OCI-LY3 (cell line): Measurements from ENCODE around the gene NOC4L.

Source experiments
- H2AFZ ChIP-seq: fragments of 200-600, 300-600 bp; shearing (Covaris generic); 2 replicates; pipeline ENCODE4 v1.6.0; 2014; ENCODE audit warnings: antibody characterized with exemption, low read depth, low read length
- H3K27ac ChIP-seq: fragments of 200-600, 300-600 bp; sonication (generic); 2 replicates; pipeline ENCODE4 v1.5.1; 2014; ENCODE audit warnings: mild to moderate bottlenecking, low read length, moderate library complexity, mixed read lengths
- H3K27me3 ChIP-seq: fragments of 200-600, 300-600 bp; sonication (generic); 2 replicates; pipeline ENCODE4 v1.6.1; 2014; ENCODE audit warnings: low read depth, low read length, mixed read lengths
- H3K36me3 ChIP-seq: fragments of 200-600, 300-600 bp; sonication (generic); replicated peaks from 2 replicates; pipeline ENCODE3; 2014; ENCODE audit warnings: low read depth, low read length, mixed read lengths
- H3K4me1 ChIP-seq: fragments of 300-600, 200-600 bp; sonication (generic); 2 replicates; pipeline ENCODE4 v1.6.1; 2014; ENCODE audit warnings: low read length, mixed read lengths
- H3K4me2 ChIP-seq: fragments of 200-600, 300-600 bp; sonication (generic); 2 replicates; pipeline ENCODE4 v1.6.1; 2014; ENCODE audit warnings: low read length, mixed read lengths
- H3K4me3 ChIP-seq: fragments of 300-600, 200-600 bp; sonication (generic); 2 replicates; pipeline ENCODE4 v1.5.1; 2014; ENCODE audit warnings: antibody characterized with exemption, mild to moderate bottlenecking, low read length, moderate library complexity
- H3K79me2 ChIP-seq: fragments of 300-600, 200-600 bp; shearing (Covaris generic); 2 replicates; pipeline ENCODE4 v1.6.1; 2014; ENCODE audit warnings: mild to moderate bottlenecking, low read length, mixed read lengths
- H3K9ac ChIP-seq: fragments of 300-600, 200-600 bp; shearing (Covaris generic); 2 replicates; pipeline ENCODE4 v1.6.0; 2014; ENCODE audit warnings: mild to moderate bottlenecking, low read length, moderate library complexity
- H3K9me3 ChIP-seq: fragments of 200-600, 300-600 bp; shearing (Covaris generic); 2 replicates; pipeline ENCODE4 v1.6.1; 2014; ENCODE audit warnings: low read length, mixed read lengths; ENCODE audit not compliant: insufficient read depth
- H4K20me1 ChIP-seq: fragments of 200-600, 300-600 bp; sonication (generic); 2 replicates; pipeline ENCODE4 v1.6.1; 2016; ENCODE audit warnings: low read length, mixed read lengths; ENCODE audit not compliant: insufficient read depth
- EZH2phosphoT487 ChIP-seq: fragments of 200-600 bp; shearing (Covaris generic); IDR thresholded peaks from 2 replicates; pipeline ENCODE4 v1.6.1; 2018; ENCODE audit warnings: antibody characterized with exemption, mixed run types, low read depth
- TF ChIP-seq, protein P1 (sequence below): fragments of 200-600, 300-600 bp; sonication (generic); IDR thresholded peaks from 2 replicates; pipeline ENCODE4 v1.5.1; 2014; ENCODE audit warnings: antibody characterized with exemption, low read length, low read depth

Gene NOC4L

DNA sequence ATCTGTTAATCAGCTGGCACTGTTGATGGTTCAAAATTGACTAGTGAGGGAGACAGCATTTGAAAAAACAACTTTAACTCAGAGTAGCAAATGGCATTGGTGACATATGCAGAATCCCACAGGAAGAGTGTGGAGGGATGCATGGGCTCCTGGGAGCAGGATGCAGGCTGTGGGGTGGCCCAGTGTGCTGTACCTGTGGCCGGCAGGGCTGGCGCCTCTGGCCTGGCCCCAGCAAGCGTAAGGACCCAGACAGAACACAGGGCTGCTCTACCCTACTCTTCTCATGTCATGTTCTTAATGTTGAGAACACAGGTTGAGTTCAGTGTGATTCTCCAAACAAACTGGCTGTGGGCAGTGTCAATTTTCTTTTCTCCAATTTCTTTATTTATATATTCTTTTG, 33.6 kb upstream of the NOC4L start:
- Histone ChIP-seq H3K9me3 (no peaks in the 10 kb centered on the region), H3K4me2 (no peak overlapping the region), H3K4me3 (no peak overlapping the region), H2AFZ (no peak overlapping the region), H3K4me1 (no peaks in the 10 kb centered on the region), H3K27me3 (no peaks in the 10 kb centered on the region), H4K20me1 (no peaks in the 10 kb centered on the region), H3K79me2 (0 out of 2 replicates have a peak, but pooled peaks cover 2% of the 10 kb centered on the region), H3K36me3 (peaks cover 19% of the 10 kb centered on the region), H3K9ac (no peak overlapping the region), H3K27ac (no peak overlapping the region)
- TF ChIP-seq, protein P1, sequence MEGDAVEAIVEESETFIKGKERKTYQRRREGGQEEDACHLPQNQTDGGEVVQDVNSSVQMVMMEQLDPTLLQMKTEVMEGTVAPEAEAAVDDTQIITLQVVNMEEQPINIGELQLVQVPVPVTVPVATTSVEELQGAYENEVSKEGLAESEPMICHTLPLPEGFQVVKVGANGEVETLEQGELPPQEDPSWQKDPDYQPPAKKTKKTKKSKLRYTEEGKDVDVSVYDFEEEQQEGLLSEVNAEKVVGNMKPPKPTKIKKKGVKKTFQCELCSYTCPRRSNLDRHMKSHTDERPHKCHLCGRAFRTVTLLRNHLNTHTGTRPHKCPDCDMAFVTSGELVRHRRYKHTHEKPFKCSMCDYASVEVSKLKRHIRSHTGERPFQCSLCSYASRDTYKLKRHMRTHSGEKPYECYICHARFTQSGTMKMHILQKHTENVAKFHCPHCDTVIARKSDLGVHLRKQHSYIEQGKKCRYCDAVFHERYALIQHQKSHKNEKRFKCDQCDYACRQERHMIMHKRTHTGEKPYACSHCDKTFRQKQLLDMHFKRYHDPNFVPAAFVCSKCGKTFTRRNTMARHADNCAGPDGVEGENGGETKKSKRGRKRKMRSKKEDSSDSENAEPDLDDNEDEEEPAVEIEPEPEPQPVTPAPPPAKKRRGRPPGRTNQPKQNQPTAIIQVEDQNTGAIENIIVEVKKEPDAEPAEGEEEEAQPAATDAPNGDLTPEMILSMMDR: no peak
- no peak for TF ChIP-seq EZH2phosphoT487

DNA sequence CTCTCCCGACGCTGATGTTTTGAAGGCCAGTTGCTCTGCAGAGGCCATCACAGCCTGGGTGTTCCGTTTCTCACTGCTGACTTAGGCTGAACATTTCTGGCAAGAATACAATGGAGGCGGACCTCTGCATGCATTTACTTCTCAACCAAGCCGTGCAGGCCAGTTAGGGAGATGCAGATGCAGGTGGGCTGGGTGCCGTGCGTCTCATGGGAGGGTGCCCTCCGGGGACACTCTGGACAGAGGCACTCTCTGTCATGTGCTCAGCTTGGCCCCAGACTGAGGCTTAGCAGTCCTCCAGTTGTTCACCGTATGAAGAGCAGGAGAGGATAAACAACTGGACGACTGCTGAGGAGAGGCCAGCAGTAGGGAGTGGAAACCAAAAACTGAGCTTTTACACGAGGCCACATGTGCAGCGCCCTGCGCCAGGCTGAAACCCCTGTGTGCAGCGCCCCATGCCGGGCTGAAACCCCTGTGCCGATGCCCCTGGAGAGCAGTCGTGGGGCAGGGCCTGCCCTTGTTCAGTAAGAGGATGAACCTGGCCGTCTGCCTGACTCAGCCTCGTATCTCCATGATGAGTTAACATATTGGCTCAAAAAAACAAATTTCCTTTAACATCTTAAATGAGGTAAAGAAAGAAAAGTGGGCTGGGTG, 32.5 kb upstream of the NOC4L start:
- H3K9me3 ChIP-seq: no peaks in the 10 kb centered on the region
- H4K20me1 ChIP-seq: no peaks in the 10 kb centered on the region
- H3K27me3 ChIP-seq: no peaks in the 10 kb centered on the region
- H3K4me1 ChIP-seq: no peaks in the 10 kb centered on the region
- H3K36me3 ChIP-seq: peaks cover 17% of the 10 kb centered on the region
- no peak overlapping the region for H3K4me2 ChIP-seq
- no peak overlapping the region for H3K4me3 ChIP-seq
- no peak overlapping the region for H2AFZ ChIP-seq
- no peak overlapping the region for H3K27ac ChIP-seq
- H3K79me2 ChIP-seq: 0 out of 2 replicates have a peak, but pooled peaks cover 2% of the 10 kb centered on the region
- TF ChIP-seq, protein P1: no peak
- no peak for TF ChIP-seq EZH2phosphoT487
- no peak overlapping the region for H3K9ac ChIP-seq

DNA sequence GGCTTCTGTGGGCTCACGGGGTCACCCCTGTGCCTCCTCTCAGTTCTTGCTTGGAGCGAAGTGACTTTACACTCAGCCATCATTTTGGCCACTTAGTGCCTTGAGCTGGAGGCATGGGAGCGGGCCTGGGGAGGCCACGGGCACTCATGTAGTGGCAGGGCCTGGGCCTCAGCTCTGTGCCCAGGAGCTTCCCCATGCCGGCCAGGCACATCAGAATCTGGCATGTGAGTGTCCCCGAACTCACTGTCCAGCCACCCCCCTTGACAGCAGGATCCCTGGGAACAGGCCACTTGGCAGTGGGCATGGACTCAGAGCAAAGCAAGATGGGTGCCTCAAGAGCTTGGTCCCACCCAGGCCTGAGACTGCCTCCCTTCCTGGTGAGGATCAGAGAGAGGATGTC, 29.6 kb upstream of the NOC4L start:
- no peaks in the 10 kb centered on the region for H3K27me3 ChIP-seq
- peaks cover 13% of the 10 kb centered on the region for H3K36me3 ChIP-seq
- H3K9ac ChIP-seq: no peak overlapping the region
- no peak overlapping the region for H3K27ac ChIP-seq
- H3K4me3 ChIP-seq: no peak overlapping the region
- H3K79me2 ChIP-seq: no peaks in the 10 kb centered on the region
- no peaks in the 10 kb centered on the region for H3K9me3 ChIP-seq
- H3K4me1 ChIP-seq: no peaks in the 10 kb centered on the region
- H4K20me1 ChIP-seq: no peaks in the 10 kb centered on the region
- no peak overlapping the region for H2AFZ ChIP-seq
- H3K4me2 ChIP-seq: no peak overlapping the region
- TF ChIP-seq, protein P1: no peak
- TF ChIP-seq EZH2phosphoT487: no peak

DNA sequence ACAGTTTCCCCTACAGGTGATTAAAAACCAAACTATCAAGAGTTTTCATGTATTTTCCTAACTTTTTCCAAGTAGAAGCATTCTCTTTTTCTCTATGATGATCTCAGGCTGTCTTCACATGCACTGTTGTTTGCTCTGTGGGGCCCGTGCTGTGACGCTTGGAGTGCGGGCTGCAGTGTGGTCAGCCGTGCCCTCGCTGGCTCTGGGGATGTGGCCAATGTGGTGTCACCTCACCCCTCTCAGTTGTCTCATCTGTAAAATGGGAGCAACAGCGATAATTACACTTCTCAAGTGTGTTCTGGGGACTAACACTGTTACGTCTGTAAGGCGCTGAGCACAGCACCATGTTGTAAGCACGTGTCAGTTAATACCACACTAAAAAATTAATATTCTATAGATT, 28.8 kb upstream of the NOC4L start:
- Histone ChIP-seq H3K79me2 (no peaks in the 10 kb centered on the region), H2AFZ (no peak overlapping the region), H3K4me3 (no peak overlapping the region)

More for the DNA sequence above, 28.8 kb upstream of the NOC4L start:
- peaks cover 11% of the 10 kb centered on the region for H3K36me3 ChIP-seq
- TF ChIP-seq, protein P1: no peak
- no peak for TF ChIP-seq EZH2phosphoT487
- H3K4me2 ChIP-seq: no peak overlapping the region
- no peak overlapping the region for H3K27ac ChIP-seq
- no peaks in the 10 kb centered on the region for H3K4me1 ChIP-seq
- no peaks in the 10 kb centered on the region for H3K27me3 ChIP-seq
- H3K9ac ChIP-seq: no peak overlapping the region
- H3K9me3 ChIP-seq: no peaks in the 10 kb centered on the region
- H4K20me1 ChIP-seq: no peaks in the 10 kb centered on the region
